Activated naive CD8-positive, alpha-beta T cell (primary cell): ENCODE results near the gene GAK.
"Not testable (repeated sequence)": the region's sequence is repeated elsewhere in the genome, so short reads cannot be mapped to it uniquely, and the experiment has no call there.

Experiments
- H3K27ac Mint-ChIP-seq: one replicate; pipeline ENCODE4 v1.8.0; 2021; ENCODE audit warnings: mixed read lengths
- H3K27me3 Mint-ChIP-seq: one replicate; pipeline ENCODE4 v1.8.0; 2021; ENCODE audit warnings: mixed read lengths
- H3K36me3 Mint-ChIP-seq: one replicate; pipeline ENCODE4 v1.8.0; 2021; ENCODE audit warnings: mixed read lengths
- H3K4me1 Mint-ChIP-seq: one replicate; pipeline ENCODE4 v1.8.0; 2021; ENCODE audit warnings: low read depth, mixed read lengths
- H3K4me3 Mint-ChIP-seq: one replicate; pipeline ENCODE4 v1.8.0; 2021; ENCODE audit warnings: mild to moderate bottlenecking, mixed read lengths
- H3K9me3 Mint-ChIP-seq: one replicate; pipeline ENCODE4 v1.8.0; 2021; ENCODE audit warnings: low read depth, mixed read lengths

GAK gene

DNA sequence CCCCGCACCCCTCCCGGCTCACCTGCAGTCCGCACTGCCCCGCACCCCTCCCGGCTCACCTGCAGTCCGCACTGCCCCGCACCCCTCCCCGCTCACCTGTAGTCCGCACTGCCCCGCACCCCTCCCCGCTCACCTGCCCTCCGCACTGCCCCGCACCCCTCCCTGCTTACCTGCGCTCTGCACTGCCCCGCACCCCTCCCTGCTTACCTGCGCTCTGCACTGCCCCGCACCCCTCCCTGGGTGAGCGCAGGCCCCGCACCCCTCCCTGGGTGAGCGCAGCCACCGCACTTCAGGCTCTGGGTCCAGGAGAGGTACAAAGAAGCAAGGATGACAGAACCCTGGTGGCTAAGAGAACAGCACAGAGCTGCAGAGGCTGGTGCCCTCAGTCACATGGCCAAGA lies 4.5 kb downstream of the GAK start:
- H3K36me3 Mint-ChIP-seq, H3K27ac Mint-ChIP-seq, H3K4me3 Mint-ChIP-seq, H3K27me3 Mint-ChIP-seq, H3K9me3 Mint-ChIP-seq: not testable (repeated sequence)
- H3K4me1 Mint-ChIP-seq: peaks cover 59% of the 10 kb centered on the region

GRCh38 chr4:926538-926937 lies 5.6 kb downstream of the GAK start:
- Mint-ChIP-seq H3K4me1 (peaks cover 64% of the 10 kb centered on the region), H3K27me3 (no peaks in the 10 kb centered on the region), H3K36me3 (no peaks in the 10 kb centered on the region), H3K27ac (no peak overlapping the region), H3K9me3 (no peaks in the 10 kb centered on the region), H3K4me3 (no peak overlapping the region)

- peaks cover 67% of the 10 kb centered on the region for H3K4me1 Mint-ChIP-seq
- H3K9me3 Mint-ChIP-seq: no peaks in the 10 kb centered on the region
- no peak overlapping the region for H3K4me3 Mint-ChIP-seq
- peak overlapping the region; percentile 61 for H3K27ac Mint-ChIP-seq
- no peaks in the 10 kb centered on the region for H3K36me3 Mint-ChIP-seq
- no peaks in the 10 kb centered on the region for H3K27me3 Mint-ChIP-seq
These were observed 6.2 kb downstream of the GAK start for GRCh38 chr4:925771-926500.

- peak overlapping the region; percentile 19 for H3K27ac Mint-ChIP-seq
- no peaks in the 10 kb centered on the region for H3K27me3 Mint-ChIP-seq
- H3K9me3 Mint-ChIP-seq: no peaks in the 10 kb centered on the region
- H3K36me3 Mint-ChIP-seq: no peaks in the 10 kb centered on the region
- peaks cover 62% of the 10 kb centered on the region for H3K4me1 Mint-ChIP-seq
- no peak overlapping the region for H3K4me3 Mint-ChIP-seq
These were observed 6.9 kb downstream of the GAK start for GRCh38 chr4:925171-925570.

- Mint-ChIP-seq H3K27me3 (no peaks in the 10 kb centered on the region), H3K4me3 (peak overlapping the region; percentile 24), H3K9me3 (peaks cover 3% of the 10 kb centered on the region), H3K4me1 (peaks cover 62% of the 10 kb centered on the region), H3K27ac (peak overlapping the region; percentile 19), H3K36me3 (peaks cover 4% of the 10 kb centered on the region)
These were observed 7.7 kb downstream of the GAK start for GRCh38 chr4:924107-925096.

GRCh38 chr4:921830-922331 lies 10.2 kb downstream of the GAK start:
- H3K4me1 Mint-ChIP-seq: peaks cover 69% of the 10 kb centered on the region
- H3K4me3 Mint-ChIP-seq: peak overlapping the region; percentile 52
- peak overlapping the region; percentile 13 for H3K27ac Mint-ChIP-seq
- H3K36me3 Mint-ChIP-seq: peaks cover 5% of the 10 kb centered on the region
- no peaks in the 10 kb centered on the region for H3K27me3 Mint-ChIP-seq
- H3K9me3 Mint-ChIP-seq: peaks cover 9% of the 10 kb centered on the region

DNA sequence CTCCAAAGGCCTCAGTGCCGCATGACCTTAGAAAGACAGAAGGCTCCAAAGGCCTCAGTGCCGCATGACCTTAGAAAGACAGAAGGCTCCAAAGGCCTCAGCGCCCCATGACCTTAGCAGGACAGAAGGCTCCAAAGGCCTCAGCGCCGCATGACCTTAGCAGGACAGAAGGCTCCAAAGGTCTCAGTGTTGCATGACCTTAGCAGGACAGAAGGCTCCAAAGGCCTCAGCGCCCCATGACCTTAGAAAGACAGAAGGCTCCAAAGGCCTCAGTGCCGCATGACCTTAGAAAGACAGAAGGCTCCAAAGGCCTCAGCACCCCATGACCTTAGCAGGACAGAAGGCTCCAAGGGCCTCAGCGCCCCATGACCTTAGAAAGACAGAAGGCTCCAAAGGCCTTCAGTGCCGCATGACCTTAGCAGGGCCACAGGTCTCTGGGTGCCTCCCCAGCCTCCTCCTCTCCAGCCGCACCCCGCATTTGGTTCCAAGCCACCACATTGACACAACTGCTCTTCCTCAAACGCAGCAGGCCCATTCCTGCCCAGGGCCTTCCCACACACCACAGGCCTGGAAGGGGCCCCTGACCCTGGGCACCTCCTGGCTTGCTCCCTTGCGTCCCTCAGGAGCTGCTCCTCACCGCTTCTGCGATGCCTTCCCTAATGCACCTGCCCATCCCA lies 13.0 kb downstream of the GAK start:
- not testable (repeated sequence) for H3K4me3 Mint-ChIP-seq, H3K9me3 Mint-ChIP-seq, H3K36me3 Mint-ChIP-seq, H3K27ac Mint-ChIP-seq, H3K27me3 Mint-ChIP-seq
- peaks cover 67% of the 10 kb centered on the region for H3K4me1 Mint-ChIP-seq

DNA sequence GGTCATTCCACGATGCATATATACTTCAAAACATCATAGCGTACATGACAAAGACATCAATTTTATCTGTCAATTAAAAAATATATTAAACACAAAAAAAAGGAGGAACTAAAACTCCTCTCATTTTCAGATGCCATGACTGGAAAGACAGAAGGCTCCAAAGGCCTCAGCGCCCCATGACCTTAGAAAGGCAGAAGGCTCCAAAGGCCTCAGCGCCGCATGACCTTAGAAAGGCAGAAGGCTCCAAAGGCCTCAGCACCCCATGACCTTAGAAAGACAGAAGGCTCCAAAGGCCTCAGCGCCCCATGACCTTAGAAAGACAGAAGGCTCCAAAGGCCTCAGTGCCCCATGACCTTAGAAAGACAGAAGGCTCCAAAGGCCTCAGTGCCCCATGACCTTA lies 13.5 kb downstream of the GAK start:
- H3K4me1 Mint-ChIP-seq: peaks cover 65% of the 10 kb centered on the region
- not testable (repeated sequence) for H3K27ac Mint-ChIP-seq, H3K27me3 Mint-ChIP-seq, H3K4me3 Mint-ChIP-seq, H3K36me3 Mint-ChIP-seq, H3K9me3 Mint-ChIP-seq

DNA sequence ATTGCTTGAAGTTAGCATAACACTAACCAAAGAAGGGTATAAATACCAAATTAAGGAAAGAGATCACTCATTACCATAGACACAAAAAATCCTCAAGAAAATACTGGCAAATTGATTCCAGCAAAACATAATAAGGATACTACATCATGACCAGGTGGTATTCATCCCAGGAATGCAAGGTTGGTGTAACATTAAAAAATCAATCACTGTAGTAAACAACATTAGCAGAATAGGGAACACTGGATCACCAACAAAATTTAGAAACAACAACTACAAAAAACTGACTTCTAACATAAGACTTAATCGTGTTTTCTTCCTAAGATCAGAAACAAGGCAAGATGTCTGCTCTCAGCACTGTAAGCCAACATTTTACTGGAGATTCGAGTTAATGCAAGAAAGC lies 14.1 kb downstream of the GAK start:
- no peaks in the 10 kb centered on the region for H3K27me3 Mint-ChIP-seq

GRCh38 chr4:917466-917865 lies 14.7 kb downstream of the GAK start:
- Mint-ChIP-seq H3K4me3 (no peak overlapping the region), H3K27me3 (no peaks in the 10 kb centered on the region), H3K4me1 (peaks cover 57% of the 10 kb centered on the region), H3K9me3 (peaks cover 9% of the 10 kb centered on the region), H3K27ac (no peak overlapping the region), H3K36me3 (peaks cover 5% of the 10 kb centered on the region)

More for the DNA sequence above, 14.1 kb downstream of the GAK start:
- peaks cover 5% of the 10 kb centered on the region for H3K36me3 Mint-ChIP-seq
- H3K9me3 Mint-ChIP-seq: peaks cover 9% of the 10 kb centered on the region
- no peak overlapping the region for H3K4me3 Mint-ChIP-seq
- H3K27ac Mint-ChIP-seq: no peak overlapping the region
- peaks cover 63% of the 10 kb centered on the region for H3K4me1 Mint-ChIP-seq

DNA sequence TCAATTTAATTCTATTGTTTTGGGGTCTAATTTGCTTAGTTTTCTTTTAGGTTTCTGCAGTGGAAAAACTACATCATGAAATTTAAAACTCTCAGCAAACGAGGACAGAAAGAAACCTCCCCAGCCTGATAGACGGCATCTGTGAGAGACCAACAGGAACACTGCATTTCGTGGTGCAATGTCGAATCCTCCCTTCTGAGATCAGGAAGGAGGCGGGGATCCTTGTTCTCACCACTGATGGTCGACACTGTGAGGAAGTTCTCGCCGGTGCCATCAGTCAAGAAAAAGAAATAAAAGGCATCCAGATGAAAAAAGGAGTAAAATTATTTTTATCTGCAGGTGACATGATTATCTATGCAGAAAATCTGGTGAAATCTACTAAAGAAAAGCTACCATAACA lies 16.5 kb downstream of the GAK start:
- peaks cover 9% of the 10 kb centered on the region for H3K9me3 Mint-ChIP-seq
- H3K4me3 Mint-ChIP-seq: peak overlapping the region; percentile 69
- H3K27ac Mint-ChIP-seq: peak overlapping the region; percentile 16
- H3K36me3 Mint-ChIP-seq: peaks cover 7% of the 10 kb centered on the region
- H3K27me3 Mint-ChIP-seq: no peaks in the 10 kb centered on the region
- peaks cover 44% of the 10 kb centered on the region for H3K4me1 Mint-ChIP-seq

DNA sequence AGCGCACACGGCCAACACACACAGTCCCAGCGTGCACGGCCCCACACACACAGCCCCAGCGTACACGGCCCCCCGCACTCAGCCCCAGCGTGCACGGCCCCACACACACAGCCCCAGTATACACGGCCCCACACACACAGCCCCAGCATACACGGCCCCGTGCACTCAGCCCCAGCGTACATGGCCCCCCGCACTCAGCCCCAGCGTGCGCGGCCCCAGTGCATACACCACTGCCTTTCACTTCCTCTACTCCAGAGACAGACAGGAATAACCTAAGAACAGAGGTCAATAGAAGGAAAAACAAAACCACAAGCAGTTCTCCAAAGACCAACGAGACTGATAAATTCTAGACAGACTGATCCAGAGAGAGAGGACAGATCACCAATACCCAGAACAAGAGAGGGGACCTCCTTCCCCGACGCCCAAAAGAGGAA lies 17.1 kb downstream of the GAK start:
- Mint-ChIP-seq H3K27me3 (no peaks in the 10 kb centered on the region), H3K4me1 (peaks cover 42% of the 10 kb centered on the region), H3K4me3 (peak overlapping the region; percentile 69), H3K27ac (peak overlapping the region; percentile 72), H3K9me3 (peaks cover 9% of the 10 kb centered on the region), H3K36me3 (peaks cover 7% of the 10 kb centered on the region)

GRCh38 chr4:914531-914930 lies 17.6 kb downstream of the GAK start:
- no peak overlapping the region for H3K27ac Mint-ChIP-seq
- H3K4me3 Mint-ChIP-seq: no peak overlapping the region
- H3K9me3 Mint-ChIP-seq: peaks cover 7% of the 10 kb centered on the region
- H3K27me3 Mint-ChIP-seq: no peaks in the 10 kb centered on the region
- H3K36me3 Mint-ChIP-seq: peaks cover 4% of the 10 kb centered on the region
- H3K4me1 Mint-ChIP-seq: peaks cover 38% of the 10 kb centered on the region

- Mint-ChIP-seq H3K27ac (no peak overlapping the region), H3K4me1 (peaks cover 32% of the 10 kb centered on the region), H3K4me3 (no peak overlapping the region), H3K27me3 (no peaks in the 10 kb centered on the region), H3K9me3 (peaks cover 5% of the 10 kb centered on the region), H3K36me3 (peaks cover 2% of the 10 kb centered on the region)
These were observed 18.9 kb downstream of the GAK start for GRCh38 chr4:913280-913618.
